GM18511 (cell line): ENCODE results near the gene ZRANB2.

Experiments used
- ATAC-seq: cut with Tn5 transposase; IDR thresholded peaks from one replicate; pipeline ENCODE4 v1.9.1; 2021; ENCODE audit warnings: mild to moderate bottlenecking, moderate library complexity; ENCODE audit not compliant: unreplicated experiment

Gene ZRANB2, protein sequence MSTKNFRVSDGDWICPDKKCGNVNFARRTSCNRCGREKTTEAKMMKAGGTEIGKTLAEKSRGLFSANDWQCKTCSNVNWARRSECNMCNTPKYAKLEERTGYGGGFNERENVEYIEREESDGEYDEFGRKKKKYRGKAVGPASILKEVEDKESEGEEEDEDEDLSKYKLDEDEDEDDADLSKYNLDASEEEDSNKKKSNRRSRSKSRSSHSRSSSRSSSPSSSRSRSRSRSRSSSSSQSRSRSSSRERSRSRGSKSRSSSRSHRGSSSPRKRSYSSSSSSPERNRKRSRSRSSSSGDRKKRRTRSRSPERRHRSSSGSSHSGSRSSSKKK

DNA sequence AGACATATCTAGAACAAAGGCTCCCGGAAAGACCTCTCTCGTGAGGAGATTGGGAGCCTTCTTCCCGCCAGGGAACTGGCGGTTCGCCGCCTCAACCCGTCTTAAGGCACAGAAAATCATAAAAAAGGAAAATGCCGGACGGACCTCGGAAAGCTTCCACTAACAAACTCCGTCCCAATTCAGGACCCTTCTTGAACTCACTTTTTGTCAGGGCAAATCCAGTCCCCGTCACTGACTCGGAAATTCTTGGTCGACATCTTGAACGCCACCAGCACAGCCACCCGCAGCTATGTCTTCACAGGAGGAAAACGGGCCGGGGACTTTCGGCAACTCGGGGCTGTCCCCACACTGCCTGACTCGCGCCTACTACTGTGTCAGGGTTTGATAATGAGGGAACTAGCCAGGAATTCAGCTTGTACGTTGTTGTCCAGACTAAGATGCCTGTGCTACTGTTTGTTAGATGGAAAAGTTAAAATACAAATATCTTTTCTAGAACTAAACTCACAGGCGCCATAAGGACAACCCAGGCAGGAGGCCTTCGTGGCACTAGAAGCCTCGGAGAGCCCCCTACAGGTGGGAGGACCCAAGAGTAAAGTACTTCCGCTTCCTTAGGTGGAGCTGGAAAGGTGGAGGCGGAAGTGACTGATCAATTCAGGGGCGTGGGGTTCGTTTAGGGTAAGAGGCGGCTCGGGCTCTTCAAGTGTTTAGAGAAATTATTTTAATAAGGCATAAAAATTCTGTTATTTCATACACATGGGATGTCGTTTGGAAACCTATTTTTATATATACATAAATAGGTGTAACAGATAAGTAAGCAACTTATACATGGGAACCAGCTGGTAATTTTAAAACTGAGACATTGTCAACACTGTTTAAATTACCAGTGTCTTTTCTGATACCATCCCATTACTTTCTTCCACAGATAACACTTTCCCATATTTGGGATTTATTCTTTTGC lies at the start of gene ZRANB2:
Gene ZRANB2 (minus strand): TSS at position 297 of the 958 bp plus-strand sequence. CDS start 40 bp downstream, at position 257.
- peak; percentile 99 for ATAC-seq

GRCh38 chr1:71128060-71128459 lies 47.2 kb upstream of the ZRANB2 start:
- no peak for ATAC-seq

GRCh38 chr1:71118086-71118485 lies 37.3 kb upstream of the ZRANB2 start:
- ATAC-seq, result no peak

- ATAC-seq, result no peak
These were observed 35.9 kb upstream of the ZRANB2 start for GRCh38 chr1:71116729-71117128.

DNA sequence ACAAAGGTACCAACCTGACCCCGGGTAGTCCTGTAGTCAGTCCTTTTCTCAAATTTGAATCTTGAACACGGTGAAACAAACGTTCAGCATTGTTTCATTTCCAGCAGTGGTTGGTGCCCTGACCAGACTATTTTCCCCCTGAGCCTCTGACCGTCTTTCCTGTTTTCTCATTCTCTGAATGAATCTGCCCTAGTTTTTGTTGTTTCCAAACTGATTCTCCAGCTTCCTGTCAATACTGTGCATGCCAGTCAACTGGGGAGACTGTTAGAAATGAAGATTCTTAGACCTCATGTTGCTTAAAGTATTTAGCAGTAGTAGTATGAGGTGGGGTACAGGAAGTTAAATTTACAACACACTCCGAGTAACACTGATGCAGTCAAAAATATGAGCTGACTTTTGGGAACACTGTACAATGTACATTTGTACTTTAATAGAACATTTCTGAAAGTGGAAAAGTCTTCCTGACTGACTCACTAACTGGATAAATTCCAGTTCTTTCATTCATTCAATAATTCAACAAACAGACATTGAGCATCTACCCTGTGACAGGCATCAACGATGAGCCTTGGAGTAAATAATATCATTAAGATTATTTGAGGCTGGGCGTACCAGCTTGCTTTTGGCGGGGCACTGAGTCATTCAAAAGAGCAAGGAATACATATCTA lies 26.0 kb upstream of the ZRANB2 start:
- no peak for ATAC-seq

DNA sequence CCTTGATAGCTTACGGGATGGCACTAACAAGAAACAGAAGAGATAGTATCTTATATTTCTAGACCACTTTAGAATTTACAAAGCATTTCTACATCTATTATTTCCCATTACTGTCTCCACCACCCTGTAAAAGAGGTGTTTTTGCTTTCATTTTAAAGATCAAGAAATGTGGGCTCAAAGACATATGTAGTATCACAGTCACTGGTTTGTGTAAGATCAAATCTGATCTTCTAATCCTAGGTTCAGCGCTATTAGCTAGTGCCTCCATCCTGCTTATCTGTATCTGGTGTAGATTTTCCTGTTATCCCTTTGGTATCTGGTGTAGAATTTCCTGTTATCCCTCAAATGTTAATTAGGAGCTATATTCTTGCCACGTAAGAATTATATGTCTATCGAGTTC lies 23.6 kb upstream of the ZRANB2 start:
- ATAC-seq, result no peak

- no peak for ATAC-seq
These were observed 21.1 kb upstream of the ZRANB2 start for GRCh38 chr1:71101839-71102376.

DNA sequence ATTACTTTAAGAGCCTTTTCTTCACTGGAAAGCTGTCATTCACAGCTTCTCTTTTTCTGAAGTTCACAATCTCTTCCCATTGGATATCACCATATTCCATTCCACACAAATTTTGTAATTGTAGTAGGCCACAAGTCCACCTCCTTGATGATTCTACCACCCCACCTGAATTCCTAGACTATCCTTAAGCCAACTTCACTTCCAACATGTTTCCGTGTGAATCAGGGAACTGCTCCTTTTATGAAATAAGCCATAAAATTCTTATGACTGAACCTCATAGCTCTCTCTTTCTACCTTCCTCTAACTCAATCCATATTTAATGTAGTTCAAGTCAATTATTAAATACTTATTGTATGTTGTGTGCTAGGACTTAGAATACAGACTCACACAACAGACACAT lies 16.6 kb upstream of the ZRANB2 start:
- ATAC-seq, result no peak

DNA sequence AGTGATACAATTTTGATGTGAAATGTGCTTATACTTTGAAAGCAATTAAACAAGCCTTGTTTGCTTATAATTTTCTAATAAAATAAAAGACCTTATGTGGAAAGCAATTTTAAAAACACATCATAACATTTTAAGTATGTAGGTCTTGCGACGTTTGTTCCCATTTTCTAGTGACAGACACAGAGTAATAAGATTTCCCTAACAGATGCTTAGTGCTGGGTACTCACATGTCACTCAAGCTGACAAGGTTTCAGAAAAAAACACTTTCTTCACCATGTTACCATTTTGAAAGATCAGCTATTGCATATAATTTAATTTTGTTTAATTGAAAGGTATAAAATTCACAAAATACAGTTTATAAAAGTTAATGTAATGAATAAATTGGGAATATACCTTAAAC lies 14.1 kb upstream of the ZRANB2 start:
- ATAC-seq, result no peak

- ATAC-seq, result no peak
These were observed 13.1 kb upstream of the ZRANB2 start for GRCh38 chr1:71093938-71094337.

DNA sequence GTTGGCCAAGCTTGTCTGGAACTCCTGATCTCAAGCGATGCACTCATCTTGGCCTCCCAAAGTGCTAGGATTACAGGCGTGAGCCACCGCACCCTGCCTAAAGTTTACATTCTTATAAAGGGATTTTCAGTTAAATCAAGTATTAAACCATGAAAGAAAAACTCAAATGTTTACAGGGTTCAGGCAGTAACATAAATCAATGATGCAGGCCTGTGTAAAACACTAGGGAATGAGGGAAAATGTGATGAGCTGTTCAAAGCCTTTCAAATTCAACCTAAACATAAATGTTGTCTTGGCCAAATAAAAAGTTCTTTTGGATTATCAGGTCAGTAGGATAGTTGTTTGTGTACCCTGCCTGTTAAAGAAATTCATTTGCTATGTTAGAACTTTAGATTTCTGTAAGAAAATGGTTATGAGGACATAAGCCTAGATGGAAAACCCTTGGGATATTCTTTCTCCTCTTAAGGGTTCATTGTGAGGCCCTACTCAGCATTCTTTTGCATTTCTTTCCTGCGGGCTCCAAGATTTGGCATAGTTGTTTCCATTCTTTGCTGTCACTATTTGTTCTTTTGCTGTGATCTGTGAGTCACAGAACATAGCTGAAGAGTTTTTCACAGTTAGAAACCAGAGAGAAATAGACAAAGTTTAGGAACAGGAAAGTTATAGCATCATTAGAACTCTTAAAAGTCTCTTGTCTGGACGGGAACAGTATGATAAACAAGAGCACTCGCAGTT lies 8.9 kb upstream of the ZRANB2 start:
- no peak for ATAC-seq

DNA sequence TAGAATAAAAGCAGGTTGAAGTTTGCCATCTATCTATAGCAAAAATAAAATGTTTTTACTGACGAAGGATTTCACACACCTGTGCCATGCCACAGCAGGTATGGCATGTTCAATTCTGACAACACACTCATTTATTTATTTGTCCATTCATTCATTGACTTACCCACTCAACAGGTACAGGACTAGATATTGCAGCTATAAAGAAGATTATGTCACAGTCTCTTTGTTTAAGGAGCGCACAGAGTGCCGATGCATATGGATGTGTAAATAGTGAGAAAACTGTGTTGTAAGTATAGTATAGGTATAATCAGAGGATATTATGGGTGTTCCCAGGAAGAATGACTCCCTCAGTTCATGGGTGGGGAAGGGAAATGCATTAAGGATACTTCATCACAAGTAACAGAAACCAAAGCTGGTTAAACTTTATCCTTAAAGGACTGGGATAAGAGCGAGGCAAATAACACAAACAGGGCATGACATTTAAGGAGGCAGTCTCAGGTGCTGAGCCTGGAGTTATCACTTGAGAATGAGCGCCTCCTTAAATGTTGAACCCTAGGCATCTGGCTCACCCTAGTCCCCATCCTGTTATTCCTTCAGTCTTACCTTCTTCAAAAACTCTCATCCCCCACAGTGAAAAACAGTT lies 7.9 kb upstream of the ZRANB2 start:
- no peak for ATAC-seq

DNA sequence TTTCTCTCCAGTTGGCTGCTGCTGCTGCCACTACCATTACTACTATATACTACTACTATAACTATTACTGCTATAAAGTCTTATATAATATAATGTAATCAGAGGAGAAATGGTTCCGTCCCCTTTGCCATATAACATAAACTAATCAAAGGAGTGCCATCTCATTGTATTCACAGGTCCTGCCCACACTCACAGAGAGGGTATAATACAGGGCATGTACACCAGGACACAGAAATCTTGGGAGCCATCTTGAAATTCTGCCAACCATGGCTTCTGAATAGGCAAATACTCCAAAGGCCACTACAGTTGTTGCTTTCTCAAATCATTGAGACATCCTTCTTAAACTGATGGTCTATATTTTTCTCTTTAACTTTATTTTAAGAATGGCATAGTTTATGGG lies 6.9 kb upstream of the ZRANB2 start:
- ATAC-seq, result no peak

GRCh38 chr1:71087060-71087459 lies 6.2 kb upstream of the ZRANB2 start:
- no peak for ATAC-seq

DNA sequence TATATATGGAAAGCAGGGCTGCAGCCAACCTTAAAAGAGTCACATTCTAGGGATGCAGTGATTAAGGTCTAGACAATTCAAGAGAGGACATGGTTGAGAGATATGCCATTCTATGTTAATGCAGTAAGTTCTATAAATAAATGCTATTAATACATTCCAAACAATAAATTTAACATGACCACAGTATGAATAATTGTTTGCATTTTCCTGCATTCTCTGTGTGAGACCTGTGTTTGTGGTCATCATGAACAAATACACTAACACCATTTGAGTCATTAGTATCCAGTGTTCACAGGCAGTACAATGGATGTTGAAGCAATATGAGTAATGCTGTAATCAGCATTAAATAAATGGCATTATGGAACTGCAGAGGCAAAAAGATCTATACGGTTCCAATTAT lies 5.5 kb upstream of the ZRANB2 start:
- no peak for ATAC-seq

DNA sequence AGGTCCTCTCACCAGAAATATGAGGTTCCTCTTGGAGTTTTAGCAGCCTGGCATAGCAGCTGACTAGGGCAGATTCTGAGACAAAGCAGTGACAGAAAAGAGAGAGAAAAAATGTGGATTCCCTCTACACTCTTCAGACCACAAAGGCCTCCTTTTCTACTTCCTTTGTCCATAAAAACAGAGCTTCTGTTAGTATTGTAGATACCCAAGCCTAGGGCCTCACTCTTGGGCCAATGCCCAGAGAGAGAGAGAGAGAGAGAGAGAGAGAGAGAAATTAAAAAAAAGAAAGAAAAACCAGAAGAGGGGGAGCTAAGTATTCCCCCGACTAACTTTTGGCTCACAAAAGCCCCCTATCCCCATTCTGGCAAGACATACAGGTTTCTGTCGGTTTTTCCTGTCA lies 2.4 kb upstream of the ZRANB2 start:
- no peak for ATAC-seq

- no peak for ATAC-seq
These were observed 854 bp upstream of the ZRANB2 start for GRCh38 chr1:71081697-71082080.

DNA sequence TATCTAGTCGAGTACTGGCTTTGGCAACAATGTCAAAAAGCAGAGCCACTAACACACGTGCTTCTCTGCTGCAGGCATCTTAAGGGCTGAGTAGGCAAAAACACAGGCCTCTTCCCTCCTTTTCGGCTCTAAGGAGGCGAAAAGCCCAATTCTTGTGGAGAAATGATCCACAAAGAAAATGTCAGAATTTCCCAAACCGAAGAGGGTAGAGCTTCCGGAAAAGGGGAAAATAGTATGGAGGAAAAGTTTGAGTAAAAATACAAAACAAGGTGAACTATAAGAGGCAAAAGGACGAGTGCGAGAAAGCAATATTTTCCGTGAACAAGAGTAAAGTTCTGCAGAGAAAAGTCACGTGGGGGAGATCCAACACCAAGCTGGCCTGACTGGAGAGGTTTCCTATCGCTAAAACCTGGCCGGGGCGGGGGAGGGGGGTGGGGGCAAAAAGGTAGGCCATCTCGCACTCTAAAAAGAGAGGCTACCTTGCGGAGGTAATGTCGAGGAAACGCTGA lies 551 bp downstream of the ZRANB2 start:
- ATAC-seq, result peak; percentile 35

DNA sequence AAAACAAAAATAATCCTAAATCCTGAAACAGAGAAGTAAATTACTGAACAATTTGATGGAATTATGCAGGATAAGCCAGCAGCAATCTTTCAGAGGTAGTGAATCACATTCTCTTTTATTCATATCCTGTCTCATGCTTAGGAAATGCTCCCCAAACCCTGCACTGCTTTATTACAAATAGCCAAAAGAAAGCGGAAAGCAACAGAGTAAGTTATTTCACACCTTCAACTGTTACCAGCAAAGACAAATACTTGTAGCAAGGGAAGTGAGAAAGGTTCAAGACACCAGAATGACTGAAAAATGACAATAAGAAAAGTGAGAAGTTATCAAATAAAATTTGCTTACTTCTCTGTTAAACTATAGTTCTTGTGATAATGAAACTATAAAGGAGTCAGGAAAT lies 6.2 kb downstream of the ZRANB2 start:
- no peak for ATAC-seq

DNA sequence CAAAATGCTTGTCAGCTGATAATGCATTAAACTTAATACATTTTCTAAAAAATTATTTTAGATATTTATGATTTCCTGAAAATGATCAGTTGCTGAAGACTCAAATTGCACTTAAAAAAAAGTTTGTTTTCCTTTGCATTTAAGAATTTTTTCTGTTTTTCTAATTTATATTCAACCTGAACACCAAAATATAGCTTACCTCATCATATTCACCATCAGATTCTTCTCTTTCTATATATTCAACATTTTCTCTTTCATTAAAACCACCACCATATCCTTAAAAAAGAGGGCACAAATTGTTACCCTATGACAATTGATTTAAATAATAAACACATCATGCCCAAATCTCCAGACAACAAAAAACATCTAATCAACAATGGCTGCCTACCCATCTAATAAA lies 8.6 kb downstream of the ZRANB2 start:
- ATAC-seq, result no peak
